ENCODE results near the gene RAP1B.
"Not testable (repeated sequence)": the region's sequence is repeated elsewhere in the genome, so short reads cannot be mapped to it uniquely, and the experiment has no call there.

Gene RAP1B

DNA sequence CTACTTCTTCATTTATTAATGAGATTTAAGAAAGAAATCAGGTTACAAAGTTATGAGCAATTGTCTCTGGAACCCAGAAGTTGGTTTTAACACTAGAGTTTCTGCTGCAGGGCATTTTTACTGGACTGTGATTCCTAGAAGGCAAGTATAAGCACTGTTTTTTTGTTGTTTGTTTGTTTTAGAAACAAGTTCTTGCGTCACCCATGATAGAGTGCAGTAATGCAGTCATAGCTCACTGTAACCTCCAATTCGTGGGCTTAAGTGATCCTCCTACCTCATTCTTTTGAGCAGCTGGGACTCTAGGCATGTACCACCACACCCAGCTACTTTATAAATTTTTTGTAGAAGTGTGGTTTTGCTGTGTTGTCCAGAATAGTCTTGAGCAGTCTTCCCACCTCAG is 25.6 kb downstream of the RAP1B start:
- no peak for DNase-seq (ENCODE audit: low read depth)

DNA sequence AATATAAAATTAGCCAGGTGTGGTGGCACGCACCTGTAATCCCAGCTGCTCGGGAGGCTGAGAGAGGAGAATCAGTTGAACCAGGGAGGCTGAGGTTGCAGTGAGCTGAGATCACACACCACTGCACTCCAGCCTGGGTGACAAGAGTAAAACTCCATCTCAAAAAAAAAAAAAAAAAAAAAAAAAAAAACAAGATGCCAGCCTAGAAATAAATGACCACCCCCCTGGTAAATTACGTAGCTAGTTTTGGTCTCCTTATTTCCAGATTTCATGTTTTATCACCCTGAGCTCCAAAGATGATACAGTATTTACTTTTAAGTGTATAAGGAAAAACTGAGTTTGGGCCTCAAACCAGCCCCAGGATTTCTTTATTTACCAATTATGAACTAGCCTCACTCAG is 26.7 kb downstream of the RAP1B start:
- DNase-seq (ENCODE audit: low read depth) = not testable (repeated sequence)

- no peak for DNase-seq (ENCODE audit: low read depth)
Observed at GRCh38 chr12:68638171-68638570, 27.5 kb downstream of the RAP1B start.

DNA sequence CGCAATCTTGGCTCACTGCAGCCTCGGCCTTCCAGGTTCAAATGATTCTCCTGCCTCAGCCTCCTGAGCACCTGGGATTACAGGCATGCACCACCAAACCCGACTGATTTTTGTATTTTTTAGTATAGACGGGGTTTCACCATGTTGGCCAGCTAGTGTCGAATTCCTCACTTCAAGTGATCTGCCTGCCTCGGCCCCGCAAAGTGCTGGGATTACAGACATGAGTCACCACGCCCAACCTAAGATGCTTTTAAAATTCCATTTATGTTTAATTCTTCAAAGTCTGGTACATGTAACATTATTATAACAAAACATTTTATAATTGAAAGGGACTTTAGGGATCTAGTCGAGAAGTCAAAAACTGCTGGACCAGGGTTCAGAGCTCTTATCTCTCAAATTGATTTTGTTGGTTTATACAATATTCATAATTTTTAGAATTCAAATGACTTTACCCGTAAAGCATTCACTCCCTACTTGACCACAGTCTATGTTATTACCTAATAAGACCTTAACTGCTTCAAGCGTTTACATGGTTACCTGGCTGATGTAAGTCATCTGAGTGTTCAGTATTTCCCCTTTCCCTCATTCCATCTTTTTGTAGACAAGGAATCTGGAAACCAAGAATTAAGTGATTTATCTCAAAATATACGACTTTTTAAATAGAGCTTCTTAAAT is 28.2 kb downstream of the RAP1B start:
- no peak for DNase-seq (ENCODE audit: low read depth)

GRCh38 chr12:68639396-68639767 is 28.7 kb downstream of the RAP1B start:
- DNase-seq (ENCODE audit: low read depth) = no peak

GRCh38 chr12:68641138-68641537 is 30.4 kb downstream of the RAP1B start:
- DNase-seq (ENCODE audit: low read depth) = peak; percentile 48

GRCh38 chr12:68646484-68646883 is 35.8 kb downstream of the RAP1B start:
- no peak for DNase-seq (ENCODE audit: low read depth)

DNA sequence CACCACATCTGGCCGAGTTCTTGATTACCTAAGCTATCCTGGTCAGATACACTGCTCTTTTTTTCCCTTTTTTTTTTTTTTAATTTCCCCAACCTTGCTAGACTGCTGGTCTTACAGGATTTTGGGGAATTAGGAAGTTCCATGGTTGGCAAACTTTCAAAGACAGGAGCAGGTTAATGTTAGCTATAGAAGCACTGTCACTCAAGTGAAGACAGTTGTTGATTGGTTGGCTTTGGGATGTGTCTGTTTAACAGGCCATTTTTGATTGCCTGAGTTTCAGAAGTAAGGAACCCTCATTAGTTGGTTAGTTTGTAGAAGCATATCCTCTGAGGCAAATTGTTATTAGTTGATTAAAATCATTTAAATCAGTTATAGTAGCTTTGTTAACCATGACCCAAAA is 36.8 kb downstream of the RAP1B start:
- no peak for DNase-seq (ENCODE audit: low read depth)

DNA sequence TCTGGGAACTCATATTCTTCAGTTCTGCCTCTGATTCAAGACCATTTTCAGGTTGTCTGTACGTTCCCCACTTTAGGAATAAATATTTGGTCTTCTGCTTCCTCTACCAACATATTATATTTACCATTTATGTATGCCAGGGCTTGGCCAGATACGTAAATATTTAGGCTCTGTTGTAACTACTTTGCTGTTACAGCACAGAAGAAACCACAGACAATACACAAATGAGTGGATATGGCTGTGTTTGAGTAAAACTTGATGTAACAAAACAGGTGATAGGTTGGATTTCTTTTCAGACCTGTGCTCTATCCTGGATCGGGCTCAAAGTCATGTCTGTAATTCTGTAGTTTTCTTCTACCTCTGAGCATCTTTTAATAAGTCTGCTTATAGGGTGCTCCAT is 37.5 kb downstream of the RAP1B start:
- no peak for DNase-seq (ENCODE audit: low read depth)

DNA sequence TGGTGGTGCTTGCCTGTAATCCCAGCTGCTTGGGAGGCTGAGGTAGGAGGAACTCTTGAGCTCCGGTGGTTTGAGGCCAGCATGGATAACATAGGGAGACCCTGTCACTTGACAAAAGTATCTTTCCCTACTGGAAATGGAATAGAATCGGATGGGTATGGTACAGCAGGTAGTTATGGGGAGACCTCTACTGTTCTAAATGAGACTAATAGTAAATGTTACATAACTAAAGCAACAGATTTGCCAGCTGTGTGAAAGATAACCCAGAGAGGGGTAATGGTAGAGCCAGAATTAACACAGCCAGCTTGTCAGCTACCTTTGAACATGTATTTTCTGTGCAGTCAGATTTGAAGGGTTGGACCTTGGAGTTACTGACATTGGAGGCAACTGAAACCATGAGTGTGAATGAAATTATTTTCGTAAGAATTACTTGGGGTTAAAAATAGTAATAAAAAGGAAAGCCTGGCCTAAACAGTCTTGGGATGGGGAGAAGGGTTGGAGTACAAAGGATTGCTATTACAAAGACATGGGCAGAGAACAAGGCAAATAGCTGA is 54.4 kb downstream of the RAP1B start:
- DNase-seq (ENCODE audit: low read depth) = no peak

GRCh38 chr12:68667291-68667690 is 56.6 kb downstream of the RAP1B start:
- no peak for DNase-seq (ENCODE audit: low read depth)

- no peak for DNase-seq (ENCODE audit: low read depth)
Observed at GRCh38 chr12:68667896-68668295, 57.2 kb downstream of the RAP1B start.

GRCh38 chr12:68671179-68671578 is 60.5 kb downstream of the RAP1B start:
- DNase-seq (ENCODE audit: low read depth) = no peak

GRCh38 chr12:68673788-68674187 is 63.1 kb downstream of the RAP1B start:
- DNase-seq (ENCODE audit: low read depth) = no peak

DNA sequence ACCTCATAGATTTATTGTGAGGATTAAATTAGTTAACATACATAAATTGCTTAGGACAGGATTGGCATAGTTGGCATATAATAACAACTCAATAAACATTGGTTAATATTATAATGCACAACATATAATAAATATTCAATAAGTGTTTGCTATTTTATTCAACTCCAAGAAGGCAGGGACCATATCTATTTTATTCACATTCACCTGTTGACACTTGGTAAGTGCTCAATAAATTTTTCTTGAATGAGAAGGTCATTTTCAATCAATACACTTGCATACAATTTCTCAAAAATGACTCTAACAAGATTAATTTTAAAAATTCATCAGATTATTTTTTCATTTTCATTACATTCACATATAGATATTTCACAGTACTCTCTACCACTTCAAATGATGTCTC is 63.7 kb downstream of the RAP1B start:
- DNase-seq (ENCODE audit: low read depth) = no peak

- peak; percentile 32 for DNase-seq (ENCODE audit: low read depth)
Observed at GRCh38 chr12:68675101-68675842, 64.6 kb downstream of the RAP1B start.

DNA sequence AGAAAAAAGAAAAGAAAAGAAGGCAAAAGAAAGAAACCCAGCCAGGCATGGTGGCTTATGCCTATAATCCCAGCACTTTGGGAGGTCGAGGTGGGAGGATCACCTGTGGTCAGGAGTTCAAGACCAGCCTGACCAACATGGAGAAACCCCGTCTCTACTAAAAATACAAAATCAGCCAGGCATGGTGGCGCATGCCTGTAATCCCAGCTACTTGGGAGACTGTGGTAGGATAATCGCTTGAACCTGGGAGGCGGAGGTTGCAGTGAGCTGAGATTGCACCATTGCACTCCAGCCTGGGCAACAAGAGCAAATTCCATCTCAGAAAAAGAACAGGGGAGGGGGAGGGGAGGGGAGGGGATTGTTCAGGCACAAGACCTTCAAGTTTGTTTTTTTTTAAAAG is 66.2 kb downstream of the RAP1B start:
- not testable (repeated sequence) for DNase-seq (ENCODE audit: low read depth)

DNA sequence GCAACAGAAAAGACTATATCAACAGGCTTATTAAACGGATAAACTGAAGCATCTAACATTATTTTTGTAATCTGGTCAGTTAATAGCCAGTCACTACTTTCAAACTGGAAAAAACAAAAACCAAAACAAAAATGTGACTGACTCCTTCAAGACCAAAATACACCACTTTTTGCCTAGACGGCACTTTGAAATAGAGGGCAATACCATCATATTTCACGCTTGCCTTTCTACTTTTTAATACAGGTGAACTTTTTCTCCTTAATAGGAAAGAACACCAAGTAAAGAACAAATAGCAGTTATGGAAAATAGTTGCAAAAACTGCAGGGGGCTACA is 75.5 kb downstream of the RAP1B start:
- DNase-seq (ENCODE audit: low read depth) = no peak

DNA sequence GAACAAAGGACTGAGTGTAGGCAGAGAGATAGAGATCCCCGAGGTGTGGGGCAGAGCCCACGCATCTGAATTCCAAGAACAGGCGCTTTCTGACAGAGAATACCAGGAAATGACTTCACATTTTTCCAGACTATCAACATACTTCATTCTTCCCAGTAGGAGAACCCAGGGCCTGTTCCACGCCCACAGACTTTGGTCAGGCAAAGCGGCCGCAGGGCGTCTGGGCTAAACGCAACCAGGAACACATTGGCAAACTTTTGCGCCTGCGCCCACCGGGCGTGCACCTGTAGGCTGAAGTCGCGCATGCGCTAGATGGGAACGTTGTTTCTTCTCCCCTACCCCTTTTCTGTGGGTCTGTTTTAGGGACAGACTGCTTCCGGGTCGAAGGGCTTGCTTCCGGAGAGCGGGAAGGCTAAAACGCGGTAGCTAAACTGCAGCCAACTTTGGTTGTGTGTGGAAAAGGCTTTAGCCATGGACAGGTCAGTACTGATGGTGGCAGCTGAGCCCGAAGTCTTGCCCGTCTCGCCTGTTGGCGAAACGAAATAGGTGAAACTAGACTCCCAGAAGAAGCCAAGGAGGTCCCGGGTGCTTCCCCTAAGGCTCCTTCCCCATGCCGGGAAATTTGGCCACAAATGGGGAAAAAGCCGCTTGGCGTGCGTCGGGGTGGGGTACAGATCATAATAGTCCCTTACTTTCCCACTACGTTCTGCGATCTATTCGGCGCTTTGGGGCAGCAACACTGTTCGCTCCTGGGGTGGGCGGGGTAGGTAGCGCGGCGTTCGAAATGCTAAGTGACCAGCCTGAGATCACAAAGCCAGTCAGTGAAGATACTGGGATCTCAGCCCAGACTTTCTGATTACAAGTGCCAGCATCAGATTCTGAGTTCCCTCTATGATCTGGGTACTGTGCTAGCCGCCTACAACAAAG is 76.2 kb downstream of the RAP1B start, which contains the start of gene NUP107:
NUP107 (plus strand) TSS at position 384 of the 927 bp plus-strand sequence; CDS start at position 472, 88 bp downstream.
- peak; percentile 95 for DNase-seq (ENCODE audit: low read depth)

DNA sequence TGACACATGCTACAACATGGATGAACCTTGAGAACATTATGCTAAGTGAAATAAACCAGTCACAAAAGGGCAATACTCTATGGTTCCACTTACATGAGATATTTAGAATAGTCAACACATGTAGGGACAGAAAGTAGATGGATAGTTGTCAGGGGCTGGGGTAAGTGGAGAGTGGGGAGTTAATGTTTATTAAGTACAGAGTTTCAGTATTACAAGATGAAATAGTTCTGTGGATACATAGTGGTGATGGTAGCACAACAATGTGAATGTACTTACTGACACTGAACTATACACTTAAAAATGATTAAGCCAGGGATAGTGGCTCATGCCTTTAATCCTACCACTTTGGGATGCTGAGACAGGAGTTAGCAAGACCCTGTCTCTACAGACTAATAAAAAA is 84.8 kb downstream of the RAP1B start:
- DNase-seq (ENCODE audit: low read depth) = no peak

DNA sequence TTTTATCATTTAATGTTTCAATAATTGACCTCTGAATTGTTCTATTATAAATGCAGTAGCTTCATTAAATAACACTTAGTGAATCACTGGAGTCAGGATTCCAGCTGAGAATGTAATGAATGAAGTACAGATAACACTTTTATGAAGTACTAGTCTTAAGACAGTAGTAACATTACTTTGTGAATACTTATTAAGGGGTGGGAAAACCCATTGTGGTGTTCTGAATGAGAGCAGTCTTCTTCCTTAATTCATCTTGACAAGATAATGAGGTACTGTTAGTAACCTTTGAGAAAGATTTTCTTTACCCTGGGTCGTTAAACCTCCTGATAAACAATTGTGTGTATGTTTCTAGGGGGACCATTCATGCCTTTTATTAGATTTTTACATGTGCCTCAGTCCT is 88.8 kb downstream of the RAP1B start:
- DNase-seq (ENCODE audit: low read depth) = no peak

Measured in activated T-cell treated with anti-CD3 and anti-CD28 coated beads for 24 hours (primary cell).